B cell (primary cell): ENCODE measurements around the gene ELMO1. TPM values are rescaled to one million over a fixed set of nuclear protein-coding genes. Genes with fewer than 3 reads are reported as not detected.

Experiments used
- ATAC-seq: fragments of 200-7000 bp; cut with Tn5 transposase; one replicate; pipeline ENCODE4 v1.10.0; 2021; ENCODE audit warnings: low read depth, mild to moderate bottlenecking, moderate number of reproducible peaks, moderate library complexity
- CTCF ChIA-PET: fragments of 350-600 bp; sonication (Branson Sonifier 250); formaldehyde crosslinking; loops from one replicate; lab custom pipeline; 2021; ENCODE audit warnings: antibody characterized with exemption, inconsistent platforms; lab: Charles Lee
- POLR2A ChIA-PET: fragments of 350-600 bp; sonication (Branson Sonifier 250); formaldehyde crosslinking; loops from one replicate; lab custom pipeline; 2021; ENCODE audit warnings: antibody characterized with exemption; lab: Charles Lee
- DNase-seq: peaks from one replicate; pipeline ENCODE4 v3.0.0; 2013
- H2AFZ ChIP-seq: 2 replicates; pipeline ENCODE4 v1.6.1; 2012; ENCODE audit warnings: mild to moderate bottlenecking, low read depth, low read length; ENCODE audit not compliant: insufficient read depth, poor library complexity, severe bottlenecking
- H3K27ac ChIP-seq, 2 donors: 1 replicate in 1 of 2; 2 replicates in 1 of 2; pipeline ENCODE4 v1.5.1; 2012 to 2013; ENCODE audit warnings: low read length in 2 of 2, mild to moderate bottlenecking in 2 of 2, moderate library complexity in 1 of 2
- H3K27me3 ChIP-seq, 4 experiments: fragments of 200-600 bp in 1 of 4; sonication (generic) in 1 of 4; replicated peaks in 1 of 4; 1 replicate in 2 of 4; 2 replicates in 2 of 4; pipeline versions ENCODE4 v1.6.1 to v1.7.0; 2013 to 2016; ENCODE audit warnings: low read length in 3 of 4, mild to moderate bottlenecking in 2 of 4, mixed read lengths in 1 of 4, moderate library complexity in 1 of 4; ENCODE audit not compliant: insufficient read depth in 4 of 4, control insufficient read depth in 3 of 4; ENCODE audit errors: control extremely low read depth in 1 of 4
- H3K36me3 ChIP-seq, 2 experiments: replicated peaks in 1 of 2; 1 replicate in 1 of 2; 2 replicates in 1 of 2; pipeline versions ENCODE4 v1.6.1 to v1.7.1; 2013; ENCODE audit warnings: low read length in 1 of 2; ENCODE audit not compliant: insufficient read depth in 2 of 2, control insufficient read depth in 1 of 2; ENCODE audit errors: control extremely low read depth in 1 of 2, extremely low read depth in 1 of 2
- H3K4me1 ChIP-seq, 2 donors: fragments of 200-600 bp in 1 of 2; sonication (generic) in 1 of 2; 1 replicate in 1 of 2; 2 replicates in 1 of 2; pipeline versions ENCODE4 v1.5.1 to v1.6.1; 2013 to 2017; ENCODE audit warnings: low read length in 2 of 2; ENCODE audit not compliant: control insufficient read depth in 2 of 2, insufficient read depth in 2 of 2
- H3K4me2 ChIP-seq: replicated peaks from 2 replicates; pipeline ENCODE3; 2012; ENCODE audit warnings: mild to moderate bottlenecking, low read depth, low read length; ENCODE audit not compliant: poor library complexity, severe bottlenecking
- H3K4me3 ChIP-seq, 5 experiments: fragments of 200-600 bp in 1 of 5; sonication (generic) in 1 of 5; 1 replicate in 3 of 5; 2 replicates in 2 of 5; pipeline versions ENCODE4 v1.5.1 to v1.7.0; 2011 to 2016; ENCODE audit warnings: low read length in 4 of 5, mild to moderate bottlenecking in 4 of 5, low read depth in 2 of 5, control low read depth in 1 of 5, moderate library complexity in 1 of 5; ENCODE audit not compliant: insufficient read depth in 1 of 5; ENCODE audit errors: control extremely low read depth in 1 of 5, extremely low read depth in 1 of 5
- H3K79me2 ChIP-seq: fragments of 200-600 bp; sonication (generic); one replicate; pipeline ENCODE4 v1.6.0; 2016; ENCODE audit warnings: low read length; ENCODE audit not compliant: control insufficient read depth, insufficient read depth
- H3K9ac ChIP-seq: fragments of 200-600 bp; sonication (generic); 2 replicates; pipeline ENCODE4 v1.6.1; 2017; ENCODE audit warnings: mild to moderate bottlenecking, low read length, moderate library complexity
- H3K9me3 ChIP-seq, 3 donors: one replicate each; pipeline versions ENCODE4 v1.6.1 to v1.7.1; 2013; ENCODE audit warnings: low read length in 2 of 3; ENCODE audit not compliant: control insufficient read depth in 2 of 3, insufficient read depth in 1 of 3; ENCODE audit errors: control extremely low read depth in 1 of 3
- H4K20me1 ChIP-seq: 2 replicates; pipeline ENCODE4 v1.6.0; 2012; ENCODE audit warnings: mild to moderate bottlenecking, low read length; ENCODE audit not compliant: insufficient read depth, control insufficient read depth, poor library complexity, severe bottlenecking
- H3K27ac Mint-ChIP-seq: one replicate; pipeline ENCODE4 v1.8.0; 2021; ENCODE audit warnings: mixed read lengths
- H3K27me3 Mint-ChIP-seq: one replicate; pipeline ENCODE4 v1.8.0; 2021; ENCODE audit warnings: mixed read lengths
- H3K4me1 Mint-ChIP-seq: one replicate; pipeline ENCODE4 v1.8.0; 2021; ENCODE audit warnings: mixed read lengths
- H3K4me3 Mint-ChIP-seq: one replicate; pipeline ENCODE4 v1.8.0; 2021; ENCODE audit warnings: mixed read lengths
- H3K9me3 Mint-ChIP-seq: one replicate; pipeline ENCODE4 v1.8.0; 2022; ENCODE audit warnings: mixed read lengths; ENCODE audit not compliant: insufficient read depth
- EZH2 ChIP-seq: IDR thresholded peaks from 2 replicates; pipeline ENCODE4 v1.6.1; 2012; ENCODE audit warnings: borderline replicate concordance, low read depth, mild to moderate bottlenecking, moderate library complexity, low read length; ENCODE audit not compliant: insufficient read depth, poor library complexity, severe bottlenecking
- WGBS: methylation state at CpG from one replicate; pipeline ENCODE4 v1.1.5; 2013; ENCODE audit warnings: missing lambda C conversion rate; ENCODE audit not compliant: insufficient coverage; 5-methylcytosine and 5-hydroxymethylcytosine counted together
- intact Hi-C: fragments of 100-400 bp; cut with micrococcal nuclease; formaldehyde crosslinking; loops from one replicate; pipeline ENCODE4 v1.10.0; 2022
- polyA plus RNA-seq: library from polyadenylated mRNA; depleted of rRNA; stranded (reverse); fragments of >200 nt; gene quantifications from 2 replicates; pipeline ENCODE4 v1.2.3, GENCODE V29; 2012
- total RNA-seq, 2 donors: library from RNA; stranded (reverse); fragments of 120-200 nt in 1 of 2; gene quantifications; 1 replicate in 1 of 2; 2 replicates in 1 of 2; pipeline versions ENCODE4 v1.2.3 to v1.2.4, GENCODE V29; 2013 to 2022
- TF ChIP-seq, protein P1 (sequence below): fragments of 200-600 bp; IDR thresholded peaks from one replicate; pipeline ENCODE4 v1.8.0; 2022; ENCODE audit warnings: antibody characterized with exemption, mild to moderate bottlenecking

ELMO1 gene
- total and polyA plus RNA-seq, 2 donors (not counting 1 experiment from before 2014, with no cell fraction given): 44.7 to 177 TPM

DNA sequence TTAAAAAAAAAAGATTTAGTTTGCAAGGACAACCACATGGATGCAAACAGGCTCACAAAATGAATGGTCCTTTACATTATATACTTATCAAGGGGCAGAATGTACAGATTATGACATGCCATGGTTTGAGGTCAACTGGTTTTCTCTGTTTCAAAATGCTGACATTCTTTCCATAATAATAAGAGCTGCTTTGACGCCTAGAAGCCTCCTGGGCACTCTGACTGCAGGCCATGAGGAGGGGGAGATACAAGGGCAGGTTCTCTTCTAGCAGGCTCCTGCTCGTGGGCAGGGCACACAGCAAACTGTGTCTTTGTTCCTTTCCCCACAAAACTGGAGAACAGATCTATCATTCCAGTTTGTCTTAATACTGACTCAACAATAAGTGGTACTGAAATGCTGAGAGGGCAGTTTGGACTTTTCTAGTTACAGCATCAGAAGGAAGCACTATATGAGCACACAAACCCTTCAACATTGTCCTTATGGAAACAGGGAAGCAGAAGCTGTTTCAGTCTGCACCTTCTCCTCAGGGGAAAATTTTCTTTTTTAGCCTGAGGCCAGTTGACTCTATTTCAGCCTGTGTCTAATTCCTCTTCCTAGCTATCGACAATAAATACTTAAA, 409.4 kb downstream of the ELMO1 start:
- CTCF ChIA-PET: no interaction called here
- Histone ChIP-seq H3K79me2 (no peaks in the 10 kb centered on the region), H3K4me3 (no peak overlapping the region), H4K20me1 (peaks cover 3% of the 10 kb centered on the region), H3K9ac (no peak overlapping the region), H3K27ac (no peak overlapping the region), H3K9me3 (peaks cover 0 to 20% (median 13%) of the 10 kb centered on the region in 3 donors), H2AFZ (no peak overlapping the region), H3K4me2 (no peak overlapping the region), H3K27me3 (no peaks in the 10 kb centered on the region), H3K36me3 (peaks cover 0 to 9% of the 10 kb centered on the region in 2 experiments), H3K4me1 (no peaks in the 10 kb centered on the region)
- no peaks in the 10 kb centered on the region for H3K27me3 Mint-ChIP-seq
- H3K27ac Mint-ChIP-seq: no peak overlapping the region
- WGBS: no CpG with 5 or more reads among the region's 3 CpGs
- no peak for ATAC-seq
- H3K4me3 Mint-ChIP-seq: no peak overlapping the region
- POLR2A ChIA-PET: no interaction called here
- DNase-seq: no peak
- intact Hi-C loops: no loop called here
- TF ChIP-seq EZH2: no peak
- TF ChIP-seq, protein P1, sequence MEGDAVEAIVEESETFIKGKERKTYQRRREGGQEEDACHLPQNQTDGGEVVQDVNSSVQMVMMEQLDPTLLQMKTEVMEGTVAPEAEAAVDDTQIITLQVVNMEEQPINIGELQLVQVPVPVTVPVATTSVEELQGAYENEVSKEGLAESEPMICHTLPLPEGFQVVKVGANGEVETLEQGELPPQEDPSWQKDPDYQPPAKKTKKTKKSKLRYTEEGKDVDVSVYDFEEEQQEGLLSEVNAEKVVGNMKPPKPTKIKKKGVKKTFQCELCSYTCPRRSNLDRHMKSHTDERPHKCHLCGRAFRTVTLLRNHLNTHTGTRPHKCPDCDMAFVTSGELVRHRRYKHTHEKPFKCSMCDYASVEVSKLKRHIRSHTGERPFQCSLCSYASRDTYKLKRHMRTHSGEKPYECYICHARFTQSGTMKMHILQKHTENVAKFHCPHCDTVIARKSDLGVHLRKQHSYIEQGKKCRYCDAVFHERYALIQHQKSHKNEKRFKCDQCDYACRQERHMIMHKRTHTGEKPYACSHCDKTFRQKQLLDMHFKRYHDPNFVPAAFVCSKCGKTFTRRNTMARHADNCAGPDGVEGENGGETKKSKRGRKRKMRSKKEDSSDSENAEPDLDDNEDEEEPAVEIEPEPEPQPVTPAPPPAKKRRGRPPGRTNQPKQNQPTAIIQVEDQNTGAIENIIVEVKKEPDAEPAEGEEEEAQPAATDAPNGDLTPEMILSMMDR: no peak
- H3K9me3 Mint-ChIP-seq: peaks cover 8% of the 10 kb centered on the region
- H3K4me1 Mint-ChIP-seq: no peaks in the 10 kb centered on the region

DNA sequence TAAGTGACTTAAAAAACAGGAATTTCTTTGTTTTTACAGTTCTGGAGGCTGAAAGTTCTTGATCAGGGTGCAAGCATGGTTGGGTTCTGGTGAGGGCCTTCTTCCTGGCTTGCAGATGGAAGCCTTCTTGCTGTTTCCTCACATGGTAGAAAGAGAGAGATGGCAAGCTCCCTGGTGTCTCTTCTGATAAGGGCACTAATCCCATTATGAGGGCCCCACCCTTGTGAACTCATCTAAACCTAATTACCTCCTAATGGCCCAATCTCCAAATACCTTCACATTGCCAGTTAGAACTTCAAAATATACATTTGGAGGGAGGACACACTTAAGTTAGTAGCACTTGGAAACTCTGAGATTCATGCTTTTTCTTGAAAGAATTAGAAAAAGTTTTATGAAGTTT, 410.0 kb downstream of the ELMO1 start:
- intact Hi-C loops: no loop called here
- Histone ChIP-seq H2AFZ (no peak overlapping the region), H4K20me1 (no peaks in the 10 kb centered on the region), H3K4me1 (no peaks in the 10 kb centered on the region), H3K9me3 (peaks cover 0 to 20% (median 13%) of the 10 kb centered on the region in 3 donors), H3K4me3 (no peak overlapping the region), H3K4me2 (no peak overlapping the region), H3K9ac (no peak overlapping the region), H3K27ac (no peak overlapping the region), H3K79me2 (no peaks in the 10 kb centered on the region), H3K36me3 (peaks cover 0 to 9% of the 10 kb centered on the region in 2 experiments), H3K27me3 (no peaks in the 10 kb centered on the region)
- no peak overlapping the region for H3K27ac Mint-ChIP-seq
- H3K27me3 Mint-ChIP-seq: no peaks in the 10 kb centered on the region
- POLR2A ChIA-PET: no interaction called here
- CTCF ChIA-PET: no interaction called here
- no peak overlapping the region for H3K4me3 Mint-ChIP-seq
- ATAC-seq (no peak), DNase-seq (no peak)
- no peaks in the 10 kb centered on the region for H3K4me1 Mint-ChIP-seq
- TF ChIP-seq EZH2: no peak
- TF ChIP-seq, protein P1: no peak
- H3K9me3 Mint-ChIP-seq: peaks cover 8% of the 10 kb centered on the region
